ENCODE data around the gene NT5C3A.
"Not testable (repeated sequence)": the region's sequence is repeated elsewhere in the genome, so short reads cannot be mapped to it uniquely, and the experiment has no call there.

Gene NT5C3A

GRCh38 chr7:33009734-33010133, 52.8 kb downstream of the NT5C3A start:
- TF ChIP-seq EZH2phosphoT487 (IDR thresholded peaks at IDR 0.05; ENCODE audit: borderline replicate concordance) (no peak), CTCF (conservative IDR thresholded peaks at IDR 0.05; ENCODE audit: low read length) (no peak)
- Histone ChIP-seq H3K9me3 (ENCODE audit: insufficient read depth, low read depth, low read length) (no peaks in the 10 kb centered on the region), H3F3A (ENCODE audit: low read depth) (no peaks in the 10 kb centered on the region), H3K4me1 (ENCODE audit: insufficient read depth, low read length, poor library complexity, severe bottlenecking) (no peaks in the 10 kb centered on the region), H3K36me3 (ENCODE audit: insufficient read depth, low read length) (peaks cover 30% of the 10 kb centered on the region; the same call in 1 of the 2 replicates), H3K9ac (ENCODE audit: low read depth, low read length, poor library complexity, severe bottlenecking) (no peak overlapping the region), H3K27me3 (ENCODE audit: insufficient read depth, low read length, poor library complexity, severe bottlenecking) (no peaks in the 10 kb centered on the region), H3K79me2 (ENCODE audit: insufficient read depth, low read length) (no peaks in the 10 kb centered on the region), H2AFZ (ENCODE audit: low read length) (no peak overlapping the region), H3K4me2 (ENCODE audit: low read depth, low read length, poor library complexity, severe bottlenecking) (no peak overlapping the region), H4K20me1 (ENCODE audit: insufficient read depth, low read length, poor library complexity, severe bottlenecking) (no peaks in the 10 kb centered on the region), H3K4me3 (ENCODE audit: low read length, poor library complexity, severe bottlenecking) (no peak overlapping the region), H3K9me2 (replicated peaks; ENCODE audit: low read depth, low read length) (no peaks in the 10 kb centered on the region)

- not testable (repeated sequence) for H3K27me3 ChIP-seq (ENCODE audit: insufficient read depth, low read length, poor library complexity, severe bottlenecking); H3F3A ChIP-seq (ENCODE audit: low read depth); H3K36me3 ChIP-seq (ENCODE audit: insufficient read depth, low read length); H3K4me1 ChIP-seq (ENCODE audit: insufficient read depth, low read length, poor library complexity, severe bottlenecking); H3K9me3 ChIP-seq (ENCODE audit: insufficient read depth, low read depth, low read length); H3K4me3 ChIP-seq (ENCODE audit: low read length, poor library complexity, severe bottlenecking); H3K9me2 ChIP-seq (replicated peaks; ENCODE audit: low read depth, low read length); H3K79me2 ChIP-seq (ENCODE audit: insufficient read depth, low read length); H3K9ac ChIP-seq (ENCODE audit: low read depth, low read length, poor library complexity, severe bottlenecking); H4K20me1 ChIP-seq (ENCODE audit: insufficient read depth, low read length, poor library complexity, severe bottlenecking); H2AFZ ChIP-seq (ENCODE audit: low read length); H3K4me2 ChIP-seq (ENCODE audit: low read depth, low read length, poor library complexity, severe bottlenecking)
Observed at GRCh38 chr7:33005690-33006089, 56.9 kb downstream of the NT5C3A start.

GRCh38 chr7:33005193-33005592, 57.4 kb downstream of the NT5C3A start:
- not testable (repeated sequence) for H3K4me2 ChIP-seq (ENCODE audit: low read depth, low read length, poor library complexity, severe bottlenecking); H3K9ac ChIP-seq (ENCODE audit: low read depth, low read length, poor library complexity, severe bottlenecking); H3K9me3 ChIP-seq (ENCODE audit: insufficient read depth, low read depth, low read length); H3K27me3 ChIP-seq (ENCODE audit: insufficient read depth, low read length, poor library complexity, severe bottlenecking); H3K79me2 ChIP-seq (ENCODE audit: insufficient read depth, low read length); H3K36me3 ChIP-seq (ENCODE audit: insufficient read depth, low read length); H3K9me2 ChIP-seq (replicated peaks; ENCODE audit: low read depth, low read length); H3K4me3 ChIP-seq (ENCODE audit: low read length, poor library complexity, severe bottlenecking); H3F3A ChIP-seq (ENCODE audit: low read depth); H4K20me1 ChIP-seq (ENCODE audit: insufficient read depth, low read length, poor library complexity, severe bottlenecking); H2AFZ ChIP-seq (ENCODE audit: low read length); H3K4me1 ChIP-seq (ENCODE audit: insufficient read depth, low read length, poor library complexity, severe bottlenecking)

GRCh38 chr7:33004104-33004616, 58.4 kb downstream of the NT5C3A start:
- not testable (repeated sequence) for H2AFZ ChIP-seq (ENCODE audit: low read length); H4K20me1 ChIP-seq (ENCODE audit: insufficient read depth, low read length, poor library complexity, severe bottlenecking); H3K9ac ChIP-seq (ENCODE audit: low read depth, low read length, poor library complexity, severe bottlenecking); H3K9me3 ChIP-seq (ENCODE audit: insufficient read depth, low read depth, low read length); H3F3A ChIP-seq (ENCODE audit: low read depth); H3K4me1 ChIP-seq (ENCODE audit: insufficient read depth, low read length, poor library complexity, severe bottlenecking); H3K27me3 ChIP-seq (ENCODE audit: insufficient read depth, low read length, poor library complexity, severe bottlenecking); H3K36me3 ChIP-seq (ENCODE audit: insufficient read depth, low read length); H3K4me2 ChIP-seq (ENCODE audit: low read depth, low read length, poor library complexity, severe bottlenecking); H3K4me3 ChIP-seq (ENCODE audit: low read length, poor library complexity, severe bottlenecking); H3K79me2 ChIP-seq (ENCODE audit: insufficient read depth, low read length); H3K9me2 ChIP-seq (replicated peaks; ENCODE audit: low read depth, low read length)

GRCh38 chr7:33003111-33003510, 59.5 kb downstream of the NT5C3A start:
- not testable (repeated sequence) for H3K4me1 ChIP-seq (ENCODE audit: insufficient read depth, low read length, poor library complexity, severe bottlenecking); H3K4me3 ChIP-seq (ENCODE audit: low read length, poor library complexity, severe bottlenecking); H3K9me2 ChIP-seq (replicated peaks; ENCODE audit: low read depth, low read length); H3K9ac ChIP-seq (ENCODE audit: low read depth, low read length, poor library complexity, severe bottlenecking); H3F3A ChIP-seq (ENCODE audit: low read depth); H3K36me3 ChIP-seq (ENCODE audit: insufficient read depth, low read length); H4K20me1 ChIP-seq (ENCODE audit: insufficient read depth, low read length, poor library complexity, severe bottlenecking); H3K27me3 ChIP-seq (ENCODE audit: insufficient read depth, low read length, poor library complexity, severe bottlenecking); H3K9me3 ChIP-seq (ENCODE audit: insufficient read depth, low read depth, low read length); H3K79me2 ChIP-seq (ENCODE audit: insufficient read depth, low read length); H2AFZ ChIP-seq (ENCODE audit: low read length); H3K4me2 ChIP-seq (ENCODE audit: low read depth, low read length, poor library complexity, severe bottlenecking)

- H3K9me3 ChIP-seq (ENCODE audit: insufficient read depth, low read depth, low read length); H2AFZ ChIP-seq (ENCODE audit: low read length); H3K9ac ChIP-seq (ENCODE audit: low read depth, low read length, poor library complexity, severe bottlenecking); H3F3A ChIP-seq (ENCODE audit: low read depth); H3K27me3 ChIP-seq (ENCODE audit: insufficient read depth, low read length, poor library complexity, severe bottlenecking); H4K20me1 ChIP-seq (ENCODE audit: insufficient read depth, low read length, poor library complexity, severe bottlenecking); H3K79me2 ChIP-seq (ENCODE audit: insufficient read depth, low read length); H3K9me2 ChIP-seq (replicated peaks; ENCODE audit: low read depth, low read length); H3K36me3 ChIP-seq (ENCODE audit: insufficient read depth, low read length); H3K4me1 ChIP-seq (ENCODE audit: insufficient read depth, low read length, poor library complexity, severe bottlenecking); H3K4me3 ChIP-seq (ENCODE audit: low read length, poor library complexity, severe bottlenecking): not testable (repeated sequence)
- H3K4me2 ChIP-seq (ENCODE audit: low read depth, low read length, poor library complexity, severe bottlenecking), result peak overlapping the region; percentile 62
Observed at GRCh38 chr7:32999380-32999779, 63.2 kb downstream of the NT5C3A start.
